GM12878 (cell line): ENCODE data around the gene TAS2R39. TPM values are rescaled to one million over a fixed set of nuclear protein-coding genes. Genes with fewer than 3 reads are reported as not detected.

Experiments
- ATAC-seq: fragments of 200-7000 bp; cut with Tn5 transposase; 3 replicates; pipeline ENCODE4 v1.9.1; 2020; ENCODE audit warnings: mild to moderate bottlenecking, moderate library complexity
- BruUV-seq: library from RNA; stranded (reverse); fragments of 400-500 nt; replicated peaks from 2 replicates; lab custom pipeline; 2021; lab: Mats Ljungman, UMichigan
- CTCF ChIA-PET: fragments of 300-600 bp; sonication (Branson Sonifier 250); formaldehyde crosslinking; extraction: SDS; loops from one replicate; lab custom pipeline; 2021; ENCODE audit warnings: inconsistent platforms; lab: Yijun Ruan, JAX
- POLR2A ChIA-PET: fragments of 350-600 bp; formaldehyde crosslinking; extraction: SDS; loops from one replicate; lab custom pipeline; 2021; ENCODE audit warnings: inconsistent platforms; lab: Charles Lee
- RAD21 ChIA-PET: fragments of 300-600 bp; sonication (Branson Sonifier 250); formaldehyde crosslinking; loops from one replicate; lab custom pipeline; 2023; ENCODE audit warnings: antibody characterized with exemption; ENCODE audit not compliant: unreplicated experiment; lab: Charles Lee
- SMC1A ChIA-PET: fragments of 300-600 bp; sonication (Branson Sonifier 250); formaldehyde crosslinking; loops from one replicate; lab custom pipeline; 2023; ENCODE audit not compliant: unreplicated experiment, uncharacterized antibody; lab: Charles Lee
- DNase-seq: peaks from one replicate; pipeline ENCODE4 v3.0.0-alpha.2; 2011; ENCODE audit warnings: low read depth, low spot score
- FAIRE-seq: peaks from 3 replicates; lab custom pipeline; 2011; peaks lifted over from hg19 to GRCh38; lab: Jason Lieb, UNC
- H2AFZ ChIP-seq: 2 replicates; pipeline ENCODE4 v1.6.0; 2011; ENCODE audit warnings: low read depth, low read length, control low read depth; ENCODE audit not compliant: control insufficient read depth
- H3K27ac ChIP-seq: 2 replicates; pipeline ENCODE4 v1.5.1; 2011; ENCODE audit warnings: control low read depth; ENCODE audit not compliant: control insufficient read depth, insufficient read depth
- H3K27me3 ChIP-seq, 2 experiments: replicated peaks in 1 of 2; 2 replicates each; pipeline versions ENCODE4 v1.6.0 to v1.6.1; 2011; ENCODE audit warnings: low read length in 1 of 2; ENCODE audit not compliant: control insufficient read depth in 2 of 2, insufficient read depth in 2 of 2
- H3K36me3 ChIP-seq, 2 experiments: 2 replicates each; pipeline ENCODE4 v1.5.1; 2011; ENCODE audit warnings: low read length in 1 of 2; ENCODE audit not compliant: control insufficient read depth in 2 of 2, insufficient read depth in 2 of 2
- H3K4me1 ChIP-seq: 2 replicates; pipeline ENCODE4 v1.6.1; 2011; ENCODE audit warnings: mild to moderate bottlenecking, low read length, moderate library complexity, mixed read lengths; ENCODE audit not compliant: control insufficient read depth, insufficient read depth
- H3K4me2 ChIP-seq: 2 replicates; pipeline ENCODE4 v1.6.0; 2011; ENCODE audit warnings: control low read depth; ENCODE audit not compliant: control insufficient read depth, insufficient read depth
- H3K4me3 ChIP-seq: fragments of 200-600 bp; sonication (generic); 2 replicates; pipeline ENCODE4 v1.5.1; 2016
- H3K79me2 ChIP-seq: 2 replicates; pipeline ENCODE4 v1.6.0; 2011; ENCODE audit warnings: low read length; ENCODE audit not compliant: control insufficient read depth, insufficient read depth
- H3K9ac ChIP-seq: 2 replicates; pipeline ENCODE4 v1.8.0; 2011; ENCODE audit warnings: low read length, control low read depth, mixed read lengths; ENCODE audit not compliant: control insufficient read depth, insufficient read depth
- H3K9me3 ChIP-seq: replicated peaks from 3 replicates; pipeline ENCODE4 v1.5.1; 2011; ENCODE audit warnings: mild to moderate bottlenecking, low read length; ENCODE audit not compliant: control insufficient read depth, insufficient read depth
- H4K20me1 ChIP-seq: 2 replicates; pipeline ENCODE4 v1.6.0; 2011; ENCODE audit not compliant: control insufficient read depth, insufficient read depth
- BRCA1 ChIP-seq: IDR thresholded peaks from 2 replicates; pipeline ENCODE4 v1.6.1; 2011; ENCODE audit warnings: low read depth, low read length, improper control_type of control experiment
- CBX5 ChIP-seq: sonication (generic); IDR thresholded peaks from 2 replicates; pipeline ENCODE4 v1.6.1; 2016; ENCODE audit warnings: low read depth, moderate library complexity, mild to moderate bottlenecking, inconsistent platforms
- CEBPZ ChIP-seq: fragments of 150-350 bp; IDR thresholded peaks from 2 replicates; pipeline ENCODE4 v1.6.1; 2016; ENCODE audit warnings: low read depth, low read length
- CHD2 ChIP-seq: IDR thresholded peaks from 2 replicates; pipeline ENCODE4 v1.6.1; 2011; ENCODE audit warnings: low read depth, low read length, improper control_type of control experiment, borderline replicate concordance
- CREM ChIP-seq: IDR thresholded peaks from 2 replicates; pipeline ENCODE4 v1.6.1; 2014; ENCODE audit warnings: antibody characterized with exemption, low read depth
- JUND ChIP-seq: IDR thresholded peaks from 2 replicates; pipeline ENCODE4 v1.6.1; 2012; ENCODE audit warnings: low read depth, mild to moderate bottlenecking, low read length, improper control_type of control experiment, moderate library complexity
- MTA2 ChIP-seq: fragments of 450-650 bp; IDR thresholded peaks from 2 replicates; pipeline ENCODE4 v1.6.1; 2016; ENCODE audit warnings: low read depth, mild to moderate bottlenecking, moderate library complexity
- NBN ChIP-seq: fragments of 450-650 bp; IDR thresholded peaks from 2 replicates; pipeline ENCODE4 v1.6.1; 2016
- PAX8 ChIP-seq: fragments of 450-650 bp; IDR thresholded peaks from 2 replicates; pipeline ENCODE4 v1.6.1; 2017; ENCODE audit warnings: mild to moderate bottlenecking, moderate library complexity
- SMAD1 ChIP-seq: fragments of 450-650 bp; IDR thresholded peaks from 2 replicates; pipeline ENCODE4 v1.6.1; 2018; ENCODE audit warnings: mild to moderate bottlenecking, low read depth; ENCODE audit not compliant: partially characterized antibody
- TBL1XR1 ChIP-seq: IDR thresholded peaks from 2 replicates; pipeline ENCODE4 v1.6.1; 2012; ENCODE audit warnings: low read depth, low read length, improper control_type of control experiment
- YY1 ChIP-seq: IDR thresholded peaks from 2 replicates; pipeline ENCODE4 v1.6.1; 2011; ENCODE audit warnings: low read depth, mild to moderate bottlenecking, low read length
- ZBTB4 ChIP-seq: fragments of 450-650 bp; formaldehyde crosslinking; IDR thresholded peaks from 2 replicates; pipeline ENCODE4 v1.4.0; 2022; ENCODE audit warnings: mild to moderate bottlenecking, moderate library complexity
- ZNF384 ChIP-seq: IDR thresholded peaks from 2 replicates; pipeline ENCODE4 v1.6.1; 2012; ENCODE audit warnings: low read depth, mild to moderate bottlenecking, low read length, improper control_type of control experiment, borderline replicate concordance
- ZNF687 ChIP-seq: fragments of 450-650 bp; IDR thresholded peaks from 2 replicates; pipeline ENCODE4 v1.6.1; 2017; ENCODE audit warnings: mild to moderate bottlenecking, moderate library complexity
- WGBS: methylation state at CpG from one replicate; pipeline ENCODE4 v1.1.6; 2016; ENCODE audit warnings: low lambda C conversion rate; ENCODE audit not compliant: insufficient replicate concordance, insufficient coverage; ENCODE audit errors: missing lambda C conversion rate; 5-methylcytosine and 5-hydroxymethylcytosine counted together
- in situ Hi-C: fragments of 300-500 bp; cut with MboI; formaldehyde crosslinking; loops from 9 replicates; pipeline ENCODE4 v1.14.3; 2018; ENCODE audit warnings: mixed read lengths
- intact Hi-C: fragments of 100-400 bp; cut with micrococcal nuclease; formaldehyde crosslinking; loops from one replicate; pipeline ENCODE4 v1.14.2; 2022; ENCODE audit not compliant: unreplicated experiment
- polyA plus RNA-seq, 11 experiments: library from polyadenylated mRNA; depleted of rRNA in 4 of 11; unstranded in 6 of 11; stranded (reverse) in 5 of 11; fragments of >200 nt; fragmentation: Nextera tagmentation in 4 of 11; fragmentation: Illumina TruSeq in 1 of 11; extraction: Ambion mirVana in 4 of 11; extraction: Trizol in 1 of 11; gene quantifications; 1 replicate in 1 of 11; 2 replicates in 10 of 11; pipeline versions ENCODE4 v1.2.1 to v1.2.3, GENCODE V29; 2011 to 2016; ENCODE audit warnings: inconsistent platforms in 2 of 11, missing spikeins in 2 of 11, low read depth in 1 of 11
- total RNA-seq, 4 experiments: library from RNA; depleted of rRNA in 3 of 4; stranded (reverse); fragments of >200 nt in 3 of 4; fragmentation: Illumina TruSeq in 1 of 4; extraction: Trizol in 1 of 4; gene quantifications; 2 replicates each; pipeline versions ENCODE4 v1.2.1 to v1.2.3, GENCODE V29; 2013 to 2021

TAS2R39 gene
- total and polyA plus RNA-seq, 10 of the 15 experiments (the other 5 are each of a cell fraction or from before 2014, with no cell fraction given) = not detected

GRCh38 chr7:143188994-143189393, 5.8 kb downstream of the TAS2R39 start:
- H3K79me2 ChIP-seq = no peaks in the 10 kb centered on the region
- SMC1A ChIA-PET = interaction anchor here (3.0 kb wide), 1 partner anchor 26 kb away, joined by 9 read pairs; no protein-coding TSS in a partner anchor
- no peak overlapping the region for H3K4me2 ChIP-seq
- H3K27ac ChIP-seq = no peak overlapping the region
- RAD21 ChIA-PET = no interaction called here
- 39% methylated on average over 6 of the region's 6 CpGs for WGBS
- TF ChIP-seq CHD2 (no peak), CREM (no peak), ZNF384 (no peak), SMAD1 (no peak), CEBPZ (no peak), PAX8 (no peak), NBN (no peak), ZNF687 (no peak), MTA2 (no peak), CBX5 (no peak), TBL1XR1 (no peak), BRCA1 (no peak), JUND (no peak), YY1 (no peak), ZBTB4 (CRISPR knock-in tag) (no peak)
- no peak overlapping the region for H3K9ac ChIP-seq
- no peak for DNase-seq
- H3K4me3 ChIP-seq = no peak overlapping the region
- H3K27me3 ChIP-seq = no peaks in the 10 kb centered on the region
- intact Hi-C loops = no loop called here
- in situ Hi-C loops = no loop called here
- no peak for FAIRE-seq
- no peaks in the 10 kb centered on the region for H3K36me3 ChIP-seq
- ATAC-seq = no peak
- BruUV-seq = no TSS peak
- CTCF ChIA-PET = interaction anchor here (1.4 to 1.7 kb wide), 3 partner anchors 26 to 185 kb away, joined by 3 to 8 read pairs (median 5); no protein-coding TSS in a partner anchor
- POLR2A ChIA-PET = no interaction called here
- no peaks in the 10 kb centered on the region for H3K9me3 ChIP-seq
- H3K4me1 ChIP-seq = no peaks in the 10 kb centered on the region
- H2AFZ ChIP-seq = no peak overlapping the region
- no peaks in the 10 kb centered on the region for H4K20me1 ChIP-seq
